HCT116 (cell line): ENCODE measurements around the gene TENM4.

ENCODE experiments used
- ELF1 ChIP-seq: IDR thresholded peaks from 2 replicates; pipeline ENCODE4 v1.6.1; 2012; ENCODE audit warnings: low read depth, borderline replicate concordance
- EZH2phosphoT487 ChIP-seq: fragments of 200-600 bp; IDR thresholded peaks from 2 replicates; pipeline ENCODE4 v1.6.1; 2018; ENCODE audit warnings: antibody characterized with exemption, borderline replicate concordance
- JUND ChIP-seq: IDR thresholded peaks from 2 replicates; pipeline ENCODE4 v1.6.1; 2012
- MAX ChIP-seq: IDR thresholded peaks from 2 replicates; pipeline ENCODE4 v1.6.1; 2012
- POLR2AphosphoS5 ChIP-seq: IDR thresholded peaks from 2 replicates; pipeline ENCODE4 v1.6.1; 2011; ENCODE audit warnings: mild to moderate bottlenecking, low read depth, low read length, moderate library complexity
- RAD21 ChIP-seq: IDR thresholded peaks from 2 replicates; pipeline ENCODE4 v1.6.1; 2012; ENCODE audit warnings: low read depth, mild to moderate bottlenecking
- REST ChIP-seq: IDR thresholded peaks from 2 replicates; pipeline ENCODE4 v1.6.1; 2012; ENCODE audit warnings: low read depth
- SIN3A ChIP-seq: IDR thresholded peaks from 2 replicates; pipeline ENCODE4 v1.6.1; 2012; ENCODE audit warnings: low read depth
- YY1 ChIP-seq: IDR thresholded peaks from 2 replicates; pipeline ENCODE4 v1.6.1; 2011; ENCODE audit warnings: low read length, low read depth, moderate library complexity, mild to moderate bottlenecking; ENCODE audit not compliant: insufficient replicate concordance; ENCODE audit errors: extremely low read depth
- ZFX ChIP-seq: fragments of 450-650 bp; IDR thresholded peaks from 2 replicates; pipeline ENCODE4 v1.6.1; 2017
- ZNF274 ChIP-seq: fragments of 200-500 bp; sonication (Bioruptor generic); IDR thresholded peaks from 2 replicates; pipeline ENCODE4 v1.6.1; 2014; ENCODE audit warnings: mild to moderate bottlenecking, low read depth, low read length, inconsistent platforms
- TF ChIP-seq, protein P1 (sequence below), 3 experiments: fragments of 200-600 bp in 1 of 3; sonication (generic) in 1 of 3; IDR thresholded peaks in 2 of 3; conservative IDR thresholded peaks in 1 of 3; 2 replicates each; pipeline ENCODE4 v1.5.1; 2012 to 2017; ENCODE audit warnings: low read depth in 2 of 3, low read length in 2 of 3, antibody characterized with exemption in 1 of 3, borderline replicate concordance in 1 of 3, control low read depth in 1 of 3, mild to moderate bottlenecking in 1 of 3, mixed read lengths in 1 of 3, mixed run types in 1 of 3, moderate library complexity in 1 of 3; ENCODE audit not compliant: insufficient read depth in 1 of 3

DNA sequence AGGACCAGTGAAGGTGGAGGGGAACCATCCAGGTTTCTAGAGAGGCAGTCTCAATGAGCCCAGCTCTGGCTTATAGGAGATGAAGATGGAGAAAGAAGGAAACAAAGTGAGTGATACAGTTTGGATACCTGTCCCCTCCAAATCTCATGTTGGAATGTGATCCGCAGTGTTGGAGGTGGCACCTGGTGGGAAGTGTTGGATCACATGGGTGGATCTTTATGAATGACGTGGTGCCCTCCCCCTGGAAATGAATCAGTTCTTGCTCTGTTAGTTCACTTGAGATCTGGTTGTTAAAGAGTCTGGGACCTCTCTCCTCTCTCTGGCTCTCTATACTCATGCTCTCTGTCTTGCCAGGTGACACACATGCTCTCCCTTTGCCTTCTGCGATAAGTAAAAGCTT is 473.0 kb downstream of the TENM4 start:
- TF ChIP-seq, protein P1, sequence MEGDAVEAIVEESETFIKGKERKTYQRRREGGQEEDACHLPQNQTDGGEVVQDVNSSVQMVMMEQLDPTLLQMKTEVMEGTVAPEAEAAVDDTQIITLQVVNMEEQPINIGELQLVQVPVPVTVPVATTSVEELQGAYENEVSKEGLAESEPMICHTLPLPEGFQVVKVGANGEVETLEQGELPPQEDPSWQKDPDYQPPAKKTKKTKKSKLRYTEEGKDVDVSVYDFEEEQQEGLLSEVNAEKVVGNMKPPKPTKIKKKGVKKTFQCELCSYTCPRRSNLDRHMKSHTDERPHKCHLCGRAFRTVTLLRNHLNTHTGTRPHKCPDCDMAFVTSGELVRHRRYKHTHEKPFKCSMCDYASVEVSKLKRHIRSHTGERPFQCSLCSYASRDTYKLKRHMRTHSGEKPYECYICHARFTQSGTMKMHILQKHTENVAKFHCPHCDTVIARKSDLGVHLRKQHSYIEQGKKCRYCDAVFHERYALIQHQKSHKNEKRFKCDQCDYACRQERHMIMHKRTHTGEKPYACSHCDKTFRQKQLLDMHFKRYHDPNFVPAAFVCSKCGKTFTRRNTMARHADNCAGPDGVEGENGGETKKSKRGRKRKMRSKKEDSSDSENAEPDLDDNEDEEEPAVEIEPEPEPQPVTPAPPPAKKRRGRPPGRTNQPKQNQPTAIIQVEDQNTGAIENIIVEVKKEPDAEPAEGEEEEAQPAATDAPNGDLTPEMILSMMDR (IDR thresholded peaks at IDR 0.05 in 2 of 3, conservative IDR thresholded peaks at IDR 0.05 in 1 of 3; ENCODE audit: borderline replicate concordance in 1 of 3, insufficient read depth in 1 of 3, low read depth in 2 of 3, low read length in 2 of 3): no peak
- TF ChIP-seq ZNF274 (no peak), ZFX (no peak), JUND (no peak), YY1 (no peak), RAD21 (no peak), EZH2phosphoT487 (no peak), ELF1 (no peak), POLR2AphosphoS5 (no peak), MAX (no peak), REST (no peak), SIN3A (no peak)
